WTC11 (cell line): ENCODE measurements around the gene OR4D5. TPM values are rescaled to one million over a fixed set of nuclear protein-coding genes. Genes with fewer than 3 reads are reported as not detected.

Experiments
- ATAC-seq: fragments of 200-7000 bp; cut with Tn5 transposase; 2 replicates; pipeline ENCODE4 v1.10.0; 2021; ENCODE audit warnings: mild to moderate bottlenecking, moderate library complexity
- CTCF ChIA-PET: fragments of 300-600 bp; sonication (Branson Sonifier 250); formaldehyde crosslinking; loops from one replicate; lab custom pipeline; 2021; ENCODE audit warnings: antibody characterized with exemption; lab: Charles Lee
- POLR2A ChIA-PET: fragments of 350-600 bp; sonication (Branson Sonifier 250); formaldehyde crosslinking; loops from one replicate; lab custom pipeline; 2021; ENCODE audit warnings: antibody characterized with exemption; lab: Charles Lee
- DNase-seq: peaks from one replicate; pipeline ENCODE4 v3.0.0; 2021; ENCODE audit warnings: low spot score
- H3K27ac Mint-ChIP-seq: 2 replicates; pipeline ENCODE4 v1.8.0; 2021; ENCODE audit warnings: mixed read lengths
- H3K27me3 Mint-ChIP-seq: 2 replicates; pipeline ENCODE4 v1.8.0; 2021; ENCODE audit warnings: low read depth, mild to moderate bottlenecking, moderate library complexity, mixed read lengths
- H3K36me3 Mint-ChIP-seq: 2 replicates; pipeline ENCODE4 v1.8.0; 2021; ENCODE audit warnings: mixed read lengths
- H3K4me1 Mint-ChIP-seq: 2 replicates; pipeline ENCODE4 v1.8.0; 2022; ENCODE audit warnings: mixed read lengths
- H3K4me3 Mint-ChIP-seq: 2 replicates; pipeline ENCODE4 v1.8.0; 2021; ENCODE audit warnings: mild to moderate bottlenecking, moderate library complexity, mixed read lengths
- H3K9me3 Mint-ChIP-seq: 2 replicates; pipeline ENCODE4 v1.8.0; 2021; ENCODE audit warnings: mixed read lengths
- CBFB ChIP-seq: sonication (generic); formaldehyde crosslinking; IDR thresholded peaks from 2 replicates; pipeline ENCODE4 v1.8.1; 2022; ENCODE audit warnings: mild to moderate bottlenecking, low read depth, missing genetic modification reagents
- ELF4 ChIP-seq: sonication (generic); formaldehyde crosslinking; IDR thresholded peaks from 2 replicates; pipeline ENCODE4 v1.8.1; 2022; ENCODE audit warnings: low read depth, mild to moderate bottlenecking, moderate library complexity, missing genetic modification reagents
- FOXK1 ChIP-seq: sonication (generic); formaldehyde crosslinking; IDR thresholded peaks from 2 replicates; pipeline ENCODE4 v1.8.0; 2022; ENCODE audit warnings: mild to moderate bottlenecking, moderate library complexity, missing genetic modification reagents
- FOXP1 ChIP-seq: sonication (generic); formaldehyde crosslinking; IDR thresholded peaks from 2 replicates; pipeline ENCODE4 v1.8.0; 2022; ENCODE audit warnings: missing genetic modification reagents, mild to moderate bottlenecking, moderate library complexity, borderline replicate concordance
- GTF2I ChIP-seq: fragments of 250-450 bp; sonication (Bioruptor Pico); conservative IDR thresholded peaks from 2 replicates; pipeline ENCODE4 v1.4.0; 2021; ENCODE audit warnings: mild to moderate bottlenecking
- JUN ChIP-seq: sonication (generic); formaldehyde crosslinking; IDR thresholded peaks from 2 replicates; pipeline ENCODE4 v1.8.0; 2023; ENCODE audit warnings: mild to moderate bottlenecking, missing genetic modification reagents
- OVOL2 ChIP-seq: fragments of 250-450 bp; sonication (Bioruptor Pico); IDR thresholded peaks from 2 replicates; pipeline ENCODE4 v1.9.0; 2021; ENCODE audit warnings: mild to moderate bottlenecking, borderline replicate concordance
- SOX15 ChIP-seq: fragments of 250-450 bp; sonication (Bioruptor Pico); IDR thresholded peaks from 2 replicates; pipeline ENCODE4 v1.9.0; 2021; ENCODE audit warnings: mild to moderate bottlenecking
- TEAD4 ChIP-seq: sonication (generic); formaldehyde crosslinking; IDR thresholded peaks from 2 replicates; pipeline ENCODE4 v1.8.0; 2022; ENCODE audit warnings: mild to moderate bottlenecking, missing genetic modification reagents
- ZNF138 ChIP-seq: sonication (generic); formaldehyde crosslinking; conservative IDR thresholded peaks from 2 replicates; pipeline ENCODE4 v1.8.1; 2022; ENCODE audit warnings: mild to moderate bottlenecking, moderate library complexity, missing genetic modification reagents
- ZNF671 ChIP-seq: fragments of 250-450 bp; sonication (Bioruptor Pico); IDR thresholded peaks from 2 replicates; pipeline ENCODE4 v1.8.0; 2021; ENCODE audit warnings: mild to moderate bottlenecking
- total RNA-seq: library from RNA; stranded (reverse); gene quantifications from 3 replicates; pipeline ENCODE4 v1.2.3, GENCODE V29; 2021
- TF ChIP-seq, protein P1 (sequence below): sonication (generic); formaldehyde crosslinking; IDR thresholded peaks from 2 replicates; pipeline ENCODE4 v1.8.0; 2022; ENCODE audit warnings: missing genetic modification reagents
- TF ChIP-seq, protein P2 (sequence below): sonication (generic); formaldehyde crosslinking; IDR thresholded peaks from 2 replicates; pipeline ENCODE4 v1.8.1; 2023; ENCODE audit warnings: mild to moderate bottlenecking, moderate library complexity, missing genetic modification reagents
- TF ChIP-seq, protein P3 (sequence below): sonication (generic); formaldehyde crosslinking; IDR thresholded peaks from 2 replicates; pipeline ENCODE4 v1.8.1; 2023; ENCODE audit warnings: mild to moderate bottlenecking, missing genetic modification reagents
- TF ChIP-seq, protein P4 (sequence below): sonication (generic); formaldehyde crosslinking; IDR thresholded peaks from 2 replicates; pipeline ENCODE4 v1.8.0; 2022; ENCODE audit warnings: mild to moderate bottlenecking, missing genetic modification reagents
- TF ChIP-seq, protein P5 (sequence below): sonication (generic); formaldehyde crosslinking; conservative IDR thresholded peaks from 2 replicates; pipeline ENCODE4 v1.8.1; 2023; ENCODE audit warnings: mild to moderate bottlenecking, low read depth, missing genetic modification reagents, moderate library complexity

OR4D5 gene
- total RNA-seq, 1 experiment from 2014 or later, result not detected

DNA sequence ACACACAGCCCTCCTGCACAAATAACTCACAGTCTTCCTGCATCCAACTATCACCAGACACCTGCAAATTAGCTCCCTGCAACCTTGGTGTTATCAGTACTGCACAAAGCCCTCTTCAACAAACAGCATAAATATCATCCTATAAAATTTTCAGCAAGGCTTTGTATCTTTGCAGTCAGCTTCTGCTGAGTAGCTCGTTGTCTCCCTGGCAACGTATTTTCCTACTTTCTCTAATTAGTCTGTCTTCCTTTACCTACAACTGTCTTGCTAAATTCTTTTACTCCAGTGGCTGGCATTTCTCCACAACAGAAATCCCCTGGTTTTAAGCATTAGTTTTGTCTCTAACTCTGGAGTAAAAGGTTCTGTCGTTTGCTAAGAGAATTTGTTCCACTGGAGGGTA, 33.6 kb upstream of the OR4D5 start:
- Mint-ChIP-seq H3K36me3 (no peaks in the 10 kb centered on the region), H3K9me3 (no peaks in the 10 kb centered on the region), H3K4me1 (peaks cover 8% of the 10 kb centered on the region), H3K27me3 (no peaks in the 10 kb centered on the region), H3K4me3 (no peak overlapping the region), H3K27ac (no peak overlapping the region)
- TF ChIP-seq SOX15 (CRISPR knock-in tag) (no peak), OVOL2 (CRISPR knock-in tag) (no peak), CBFB (CRISPR knock-in tag) (no peak)
- DNase-seq (no peak), ATAC-seq (no peak)
- POLR2A ChIA-PET, result no interaction called here
- CTCF ChIA-PET, result no interaction called here

DNA sequence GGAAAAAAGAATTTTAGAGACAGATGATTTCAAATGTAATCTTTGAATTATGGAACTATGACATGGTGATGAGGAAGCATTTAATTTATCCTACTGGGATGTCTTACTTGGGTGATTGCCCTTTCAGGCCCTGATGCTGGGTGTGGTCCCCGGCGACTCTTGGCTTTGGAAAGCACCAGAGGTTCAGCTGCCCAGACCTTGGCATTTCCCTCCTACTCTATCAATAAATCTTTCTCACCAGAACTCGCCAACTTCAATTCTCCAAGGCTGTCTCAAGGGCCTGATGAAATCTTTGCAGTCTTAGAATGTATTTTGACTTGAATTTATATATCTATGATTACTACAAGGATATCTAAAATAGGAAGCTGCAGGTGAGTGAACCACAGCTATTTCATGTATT, 18.5 kb upstream of the OR4D5 start:
- H3K36me3 Mint-ChIP-seq, result no peaks in the 10 kb centered on the region
- POLR2A ChIA-PET, result no interaction called here
- H3K4me3 Mint-ChIP-seq, result no peak overlapping the region
- H3K27me3 Mint-ChIP-seq, result no peaks in the 10 kb centered on the region
- ATAC-seq, result no peak
- H3K27ac Mint-ChIP-seq, result no peak overlapping the region
- no peaks in the 10 kb centered on the region for H3K4me1 Mint-ChIP-seq
- CTCF ChIA-PET, result no interaction called here
- DNase-seq, result no peak
- peaks cover 5% of the 10 kb centered on the region; the same call in 1 of the 2 replicates for H3K9me3 Mint-ChIP-seq
- TF ChIP-seq TEAD4 (CRISPR knock-in tag), result no peak

DNA sequence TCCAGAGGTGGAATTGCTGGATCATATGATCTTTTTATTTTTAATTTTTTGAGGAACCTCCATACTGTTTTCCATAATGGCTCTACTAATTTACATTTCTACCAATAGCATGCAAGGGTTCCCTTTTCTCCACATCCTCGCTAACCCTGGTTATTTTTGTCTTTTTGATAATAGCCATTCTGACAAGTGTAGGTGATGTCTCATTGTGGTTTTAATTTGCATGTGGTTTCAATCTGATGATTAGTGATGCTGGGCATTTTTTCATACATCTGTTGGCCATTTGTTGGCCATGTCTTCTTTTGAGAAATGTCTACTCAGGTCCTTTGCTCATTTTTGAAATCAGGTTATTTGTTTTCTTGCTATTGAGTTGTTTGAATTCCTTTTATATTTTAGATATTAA, 15.4 kb upstream of the OR4D5 start:
- POLR2A ChIA-PET, result no interaction called here
- no peaks in the 10 kb centered on the region for H3K27me3 Mint-ChIP-seq
- H3K27ac Mint-ChIP-seq, result no peak overlapping the region
- no peak for DNase-seq
- peaks cover 5% of the 10 kb centered on the region; the same call in 1 of the 2 replicates for H3K9me3 Mint-ChIP-seq
- TF ChIP-seq FOXK1 (CRISPR knock-in tag) (no peak), ZNF138 (no peak), ZNF671 (CRISPR knock-in tag) (no peak), FOXP1 (CRISPR knock-in tag) (no peak), SOX15 (CRISPR knock-in tag) (no peak), GTF2I (CRISPR knock-in tag) (no peak), ELF4 (CRISPR knock-in tag) (no peak), JUN (CRISPR knock-in tag) (no peak)
- TF ChIP-seq, protein P1, sequence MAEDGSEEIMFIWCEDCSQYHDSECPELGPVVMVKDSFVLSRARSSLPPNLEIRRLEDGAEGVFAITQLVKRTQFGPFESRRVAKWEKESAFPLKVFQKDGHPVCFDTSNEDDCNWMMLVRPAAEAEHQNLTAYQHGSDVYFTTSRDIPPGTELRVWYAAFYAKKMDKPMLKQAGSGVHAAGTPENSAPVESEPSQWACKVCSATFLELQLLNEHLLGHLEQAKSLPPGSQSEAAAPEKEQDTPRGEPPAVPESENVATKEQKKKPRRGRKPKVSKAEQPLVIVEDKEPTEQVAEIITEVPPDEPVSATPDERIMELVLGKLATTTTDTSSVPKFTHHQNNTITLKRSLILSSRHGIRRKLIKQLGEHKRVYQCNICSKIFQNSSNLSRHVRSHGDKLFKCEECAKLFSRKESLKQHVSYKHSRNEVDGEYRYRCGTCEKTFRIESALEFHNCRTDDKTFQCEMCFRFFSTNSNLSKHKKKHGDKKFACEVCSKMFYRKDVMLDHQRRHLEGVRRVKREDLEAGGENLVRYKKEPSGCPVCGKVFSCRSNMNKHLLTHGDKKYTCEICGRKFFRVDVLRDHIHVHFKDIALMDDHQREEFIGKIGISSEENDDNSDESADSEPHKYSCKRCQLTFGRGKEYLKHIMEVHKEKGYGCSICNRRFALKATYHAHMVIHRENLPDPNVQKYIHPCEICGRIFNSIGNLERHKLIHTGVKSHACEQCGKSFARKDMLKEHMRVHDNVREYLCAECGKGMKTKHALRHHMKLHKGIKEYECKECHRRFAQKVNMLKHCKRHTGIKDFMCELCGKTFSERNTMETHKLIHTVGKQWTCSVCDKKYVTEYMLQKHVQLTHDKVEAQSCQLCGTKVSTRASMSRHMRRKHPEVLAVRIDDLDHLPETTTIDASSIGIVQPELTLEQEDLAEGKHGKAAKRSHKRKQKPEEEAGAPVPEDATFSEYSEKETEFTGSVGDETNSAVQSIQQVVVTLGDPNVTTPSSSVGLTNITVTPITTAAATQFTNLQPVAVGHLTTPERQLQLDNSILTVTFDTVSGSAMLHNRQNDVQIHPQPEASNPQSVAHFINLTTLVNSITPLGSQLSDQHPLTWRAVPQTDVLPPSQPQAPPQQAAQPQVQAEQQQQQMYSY (CRISPR knock-in tag), result no peak
- TF ChIP-seq, protein P2, sequence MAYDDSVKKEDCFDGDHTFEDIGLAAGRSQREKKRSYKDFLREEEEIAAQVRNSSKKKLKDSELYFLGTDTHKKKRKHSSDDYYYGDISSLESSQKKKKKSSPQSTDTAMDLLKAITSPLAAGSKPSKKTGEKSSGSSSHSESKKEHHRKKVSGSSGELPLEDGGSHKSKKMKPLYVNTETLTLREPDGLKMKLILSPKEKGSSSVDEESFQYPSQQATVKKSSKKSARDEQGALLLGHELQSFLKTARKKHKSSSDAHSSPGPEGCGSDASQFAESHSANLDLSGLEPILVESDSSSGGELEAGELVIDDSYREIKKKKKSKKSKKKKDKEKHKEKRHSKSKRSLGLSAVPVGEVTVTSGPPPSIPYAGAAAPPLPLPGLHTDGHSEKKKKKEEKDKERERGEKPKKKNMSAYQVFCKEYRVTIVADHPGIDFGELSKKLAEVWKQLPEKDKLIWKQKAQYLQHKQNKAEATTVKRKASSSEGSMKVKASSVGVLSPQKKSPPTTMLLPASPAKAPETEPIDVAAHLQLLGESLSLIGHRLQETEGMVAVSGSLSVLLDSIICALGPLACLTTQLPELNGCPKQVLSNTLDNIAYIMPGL (CRISPR knock-in tag), result no peak
- TF ChIP-seq, protein P3, sequence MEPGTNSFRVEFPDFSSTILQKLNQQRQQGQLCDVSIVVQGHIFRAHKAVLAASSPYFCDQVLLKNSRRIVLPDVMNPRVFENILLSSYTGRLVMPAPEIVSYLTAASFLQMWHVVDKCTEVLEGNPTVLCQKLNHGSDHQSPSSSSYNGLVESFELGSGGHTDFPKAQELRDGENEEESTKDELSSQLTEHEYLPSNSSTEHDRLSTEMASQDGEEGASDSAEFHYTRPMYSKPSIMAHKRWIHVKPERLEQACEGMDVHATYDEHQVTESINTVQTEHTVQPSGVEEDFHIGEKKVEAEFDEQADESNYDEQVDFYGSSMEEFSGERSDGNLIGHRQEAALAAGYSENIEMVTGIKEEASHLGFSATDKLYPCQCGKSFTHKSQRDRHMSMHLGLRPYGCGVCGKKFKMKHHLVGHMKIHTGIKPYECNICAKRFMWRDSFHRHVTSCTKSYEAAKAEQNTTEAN, result no peak
- TF ChIP-seq, protein P4, sequence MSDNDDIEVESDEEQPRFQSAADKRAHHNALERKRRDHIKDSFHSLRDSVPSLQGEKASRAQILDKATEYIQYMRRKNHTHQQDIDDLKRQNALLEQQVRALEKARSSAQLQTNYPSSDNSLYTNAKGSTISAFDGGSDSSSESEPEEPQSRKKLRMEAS (CRISPR knock-in tag), result no peak
- TF ChIP-seq, protein P5, sequence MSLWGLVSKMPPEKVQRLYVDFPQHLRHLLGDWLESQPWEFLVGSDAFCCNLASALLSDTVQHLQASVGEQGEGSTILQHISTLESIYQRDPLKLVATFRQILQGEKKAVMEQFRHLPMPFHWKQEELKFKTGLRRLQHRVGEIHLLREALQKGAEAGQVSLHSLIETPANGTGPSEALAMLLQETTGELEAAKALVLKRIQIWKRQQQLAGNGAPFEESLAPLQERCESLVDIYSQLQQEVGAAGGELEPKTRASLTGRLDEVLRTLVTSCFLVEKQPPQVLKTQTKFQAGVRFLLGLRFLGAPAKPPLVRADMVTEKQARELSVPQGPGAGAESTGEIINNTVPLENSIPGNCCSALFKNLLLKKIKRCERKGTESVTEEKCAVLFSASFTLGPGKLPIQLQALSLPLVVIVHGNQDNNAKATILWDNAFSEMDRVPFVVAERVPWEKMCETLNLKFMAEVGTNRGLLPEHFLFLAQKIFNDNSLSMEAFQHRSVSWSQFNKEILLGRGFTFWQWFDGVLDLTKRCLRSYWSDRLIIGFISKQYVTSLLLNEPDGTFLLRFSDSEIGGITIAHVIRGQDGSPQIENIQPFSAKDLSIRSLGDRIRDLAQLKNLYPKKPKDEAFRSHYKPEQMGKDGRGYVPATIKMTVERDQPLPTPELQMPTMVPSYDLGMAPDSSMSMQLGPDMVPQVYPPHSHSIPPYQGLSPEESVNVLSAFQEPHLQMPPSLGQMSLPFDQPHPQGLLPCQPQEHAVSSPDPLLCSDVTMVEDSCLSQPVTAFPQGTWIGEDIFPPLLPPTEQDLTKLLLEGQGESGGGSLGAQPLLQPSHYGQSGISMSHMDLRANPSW (CRISPR knock-in tag), result no peak
- TF ChIP-seq, all 79 proteins: peak for 0
- Mint-ChIP-seq H3K4me1 (no peaks in the 10 kb centered on the region), H3K4me3 (no peak overlapping the region), H3K36me3 (no peaks in the 10 kb centered on the region)
- no peak for ATAC-seq
- CTCF ChIA-PET, result no interaction called here
